Measurements from ENCODE around the gene HMGCR. TPM values are rescaled to one million over a fixed set of nuclear protein-coding genes. Genes with fewer than 3 reads are reported as not detected.

Gene HMGCR
- total and polyA plus RNA-seq, 9 of the 15 experiments (the other 6 are each of a cell fraction or from before 2014, with no cell fraction given), result 29.5 to 155 (median 61.5) TPM

DNA sequence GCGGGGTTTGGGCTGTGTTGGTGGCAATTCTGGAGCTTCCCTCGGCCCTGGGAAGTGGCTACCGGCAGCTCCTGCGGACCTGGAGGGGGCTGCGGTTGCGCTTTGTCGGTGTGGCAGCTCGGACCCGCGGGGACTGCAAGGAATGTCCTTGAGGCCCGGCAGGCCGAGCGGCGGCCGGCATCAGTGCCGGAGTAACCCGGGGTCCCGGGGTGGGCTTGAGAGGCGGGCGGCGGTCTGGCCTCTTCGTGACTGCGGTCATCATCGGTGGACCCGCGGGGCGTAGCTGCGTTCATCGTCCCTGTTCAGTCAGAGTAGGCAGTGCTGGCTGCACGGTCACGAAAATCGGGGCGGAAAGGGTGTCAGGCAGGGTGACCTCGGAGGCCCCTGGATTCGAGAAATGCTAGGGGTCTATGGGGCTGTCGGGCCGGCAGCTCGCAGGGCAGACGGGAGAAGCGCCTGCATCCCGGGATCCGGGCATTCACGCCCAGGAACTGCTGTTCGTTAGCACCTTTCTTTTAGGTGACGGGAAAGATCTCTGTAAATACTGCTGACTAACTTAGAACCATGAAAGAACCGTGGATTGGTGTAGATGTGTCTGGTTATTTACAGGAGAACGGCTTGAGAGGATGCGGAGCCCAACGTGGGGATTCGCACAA is 474 bp downstream of the HMGCR start (continued):
- TF ChIP-seq MIER1 (IDR thresholded peaks at IDR 0.05; ENCODE audit: low read depth) (no peak), TBL1XR1 (IDR thresholded peaks at IDR 0.05; ENCODE audit: low read length in 2 of 2) (no peak), FIP1L1 (IDR thresholded peaks at IDR 0.05; ENCODE audit: low read depth, low read length, poor library complexity, severe bottlenecking) (peak; percentile 31), HOXB6 (CRISPR knock-in tag; IDR thresholded peaks at IDR 0.05; ENCODE audit: borderline replicate concordance) (no peak), CBFB (CRISPR knock-in tag; IDR thresholded peaks at IDR 0.05) (no peak), TRIM28 (IDR thresholded peaks at IDR 0.05) (no peak), STAT5A (IDR thresholded peaks at IDR 0.05; ENCODE audit: borderline replicate concordance, low read length) (no peak), ZNF695 (CRISPR knock-in tag; IDR thresholded peaks at IDR 0.05) (no peak), CTBP1 (IDR thresholded peaks at IDR 0.05; ENCODE audit: borderline replicate concordance) (no peak), ZNF316 (IDR thresholded peaks at IDR 0.05) (peak; percentile 56), ZBTB17 (CRISPR knock-in tag; IDR thresholded peaks at IDR 0.05) (no peak), ARID2 (IDR thresholded peaks at IDR 0.05) (no peak), CHD1 (IDR thresholded peaks at IDR 0.05; ENCODE audit: low read length) (peak; percentile 93), TSC22D4 (tag; IDR thresholded peaks at IDR 0.05) (no peak)
- TF ChIP-seq, protein P1, sequence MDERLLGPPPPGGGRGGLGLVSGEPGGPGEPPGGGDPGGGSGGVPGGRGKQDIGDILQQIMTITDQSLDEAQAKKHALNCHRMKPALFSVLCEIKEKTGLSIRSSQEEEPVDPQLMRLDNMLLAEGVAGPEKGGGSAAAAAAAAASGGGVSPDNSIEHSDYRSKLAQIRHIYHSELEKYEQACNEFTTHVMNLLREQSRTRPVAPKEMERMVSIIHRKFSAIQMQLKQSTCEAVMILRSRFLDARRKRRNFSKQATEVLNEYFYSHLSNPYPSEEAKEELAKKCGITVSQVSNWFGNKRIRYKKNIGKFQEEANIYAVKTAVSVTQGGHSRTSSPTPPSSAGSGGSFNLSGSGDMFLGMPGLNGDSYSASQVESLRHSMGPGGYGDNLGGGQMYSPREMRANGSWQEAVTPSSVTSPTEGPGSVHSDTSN (CRISPR knock-in tag; IDR thresholded peaks at IDR 0.05; ENCODE audit: low read depth), result no peak
- TF ChIP-seq, protein P1 (tag; conservative IDR thresholded peaks at IDR 0.05; ENCODE audit: low read depth), result no peak
- TF ChIP-seq, protein P2, sequence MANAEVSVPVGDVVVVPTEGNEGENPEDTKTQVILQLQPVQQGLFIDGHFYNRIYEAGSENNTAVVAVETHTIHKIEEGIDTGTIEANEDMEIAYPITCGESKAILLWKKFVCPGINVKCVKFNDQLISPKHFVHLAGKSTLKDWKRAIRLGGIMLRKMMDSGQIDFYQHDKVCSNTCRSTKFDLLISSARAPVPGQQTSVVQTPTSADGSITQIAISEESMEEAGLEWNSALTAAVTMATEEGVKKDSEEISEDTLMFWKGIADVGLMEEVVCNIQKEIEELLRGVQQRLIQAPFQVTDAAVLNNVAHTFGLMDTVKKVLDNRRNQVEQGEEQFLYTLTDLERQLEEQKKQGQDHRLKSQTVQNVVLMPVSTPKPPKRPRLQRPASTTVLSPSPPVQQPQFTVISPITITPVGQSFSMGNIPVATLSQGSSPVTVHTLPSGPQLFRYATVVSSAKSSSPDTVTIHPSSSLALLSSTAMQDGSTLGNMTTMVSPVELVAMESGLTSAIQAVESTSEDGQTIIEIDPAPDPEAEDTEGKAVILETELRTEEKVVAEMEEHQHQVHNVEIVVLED (CRISPR knock-in tag; IDR thresholded peaks at IDR 0.05), result no peak
- TF ChIP-seq, protein P3, sequence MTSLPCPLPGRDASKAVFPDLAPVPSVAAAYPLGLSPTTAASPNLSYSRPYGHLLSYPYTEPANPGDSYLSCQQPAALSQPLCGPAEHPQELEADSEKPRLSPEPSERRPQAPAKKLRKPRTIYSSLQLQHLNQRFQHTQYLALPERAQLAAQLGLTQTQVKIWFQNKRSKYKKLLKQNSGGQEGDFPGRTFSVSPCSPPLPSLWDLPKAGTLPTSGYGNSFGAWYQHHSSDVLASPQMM (CRISPR knock-in tag; IDR thresholded peaks at IDR 0.05), result no peak
- TF ChIP-seq, protein P4, sequence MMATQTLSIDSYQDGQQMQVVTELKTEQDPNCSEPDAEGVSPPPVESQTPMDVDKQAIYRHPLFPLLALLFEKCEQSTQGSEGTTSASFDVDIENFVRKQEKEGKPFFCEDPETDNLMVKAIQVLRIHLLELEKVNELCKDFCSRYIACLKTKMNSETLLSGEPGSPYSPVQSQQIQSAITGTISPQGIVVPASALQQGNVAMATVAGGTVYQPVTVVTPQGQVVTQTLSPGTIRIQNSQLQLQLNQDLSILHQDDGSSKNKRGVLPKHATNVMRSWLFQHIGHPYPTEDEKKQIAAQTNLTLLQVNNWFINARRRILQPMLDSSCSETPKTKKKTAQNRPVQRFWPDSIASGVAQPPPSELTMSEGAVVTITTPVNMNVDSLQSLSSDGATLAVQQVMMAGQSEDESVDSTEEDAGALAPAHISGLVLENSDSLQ (IDR thresholded peaks at IDR 0.05), result no peak
- TF ChIP-seq, protein P5, sequence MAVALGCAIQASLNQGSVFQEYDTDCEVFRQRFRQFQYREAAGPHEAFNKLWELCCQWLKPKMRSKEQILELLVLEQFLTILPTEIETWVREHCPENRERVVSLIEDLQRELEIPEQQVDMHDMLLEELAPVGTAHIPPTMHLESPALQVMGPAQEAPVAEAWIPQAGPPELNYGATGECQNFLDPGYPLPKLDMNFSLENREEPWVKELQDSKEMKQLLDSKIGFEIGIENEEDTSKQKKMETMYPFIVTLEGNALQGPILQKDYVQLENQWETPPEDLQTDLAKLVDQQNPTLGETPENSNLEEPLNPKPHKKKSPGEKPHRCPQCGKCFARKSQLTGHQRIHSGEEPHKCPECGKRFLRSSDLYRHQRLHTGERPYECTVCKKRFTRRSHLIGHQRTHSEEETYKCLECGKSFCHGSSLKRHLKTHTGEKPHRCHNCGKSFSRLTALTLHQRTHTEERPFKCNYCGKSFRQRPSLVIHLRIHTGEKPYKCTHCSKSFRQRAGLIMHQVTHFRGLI (CRISPR knock-in tag; IDR thresholded peaks at IDR 0.05), result no peak
- TF ChIP-seq, protein P6, sequence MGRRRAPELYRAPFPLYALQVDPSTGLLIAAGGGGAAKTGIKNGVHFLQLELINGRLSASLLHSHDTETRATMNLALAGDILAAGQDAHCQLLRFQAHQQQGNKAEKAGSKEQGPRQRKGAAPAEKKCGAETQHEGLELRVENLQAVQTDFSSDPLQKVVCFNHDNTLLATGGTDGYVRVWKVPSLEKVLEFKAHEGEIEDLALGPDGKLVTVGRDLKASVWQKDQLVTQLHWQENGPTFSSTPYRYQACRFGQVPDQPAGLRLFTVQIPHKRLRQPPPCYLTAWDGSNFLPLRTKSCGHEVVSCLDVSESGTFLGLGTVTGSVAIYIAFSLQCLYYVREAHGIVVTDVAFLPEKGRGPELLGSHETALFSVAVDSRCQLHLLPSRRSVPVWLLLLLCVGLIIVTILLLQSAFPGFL (CRISPR knock-in tag; IDR thresholded peaks at IDR 0.05), result no peak

All from K562 (cell line).